Peyer's patch (tissue), 4 donors: ENCODE measurements around the gene NEMF. TPM values are rescaled to one million over a fixed set of nuclear protein-coding genes. Genes with fewer than 3 reads are reported as not detected.
A peak's percentile ranks its signal among the peaks of the same experiment; 100 is the strongest.
"Not testable (repeated sequence)": the region's sequence is repeated elsewhere in the genome, so short reads cannot be mapped to it uniquely, and the experiment has no call there.

Source experiments
- DNase-seq, 3 donors: peaks; one replicate each; pipeline ENCODE4 v3.0.0-alpha.2; 2017 to 2019
- H3K27ac ChIP-seq, 4 donors: fragments of 200-600 bp; sonication (generic); one replicate each; pipeline ENCODE4 v1.5.1; 2016 to 2019
- H3K27me3 ChIP-seq, 2 donors: fragments of 200-600 bp; sonication (generic); one replicate each; pipeline ENCODE4 v1.5.1; 2019
- H3K36me3 ChIP-seq, 3 donors: fragments of 200-600 bp; sonication (generic); one replicate each; pipeline ENCODE4 v1.5.1; 2016 to 2019
- H3K4me1 ChIP-seq, 4 donors: fragments of 200-600 bp; sonication (generic); one replicate each; pipeline ENCODE4 v1.5.1; 2016 to 2019
- H3K4me3 ChIP-seq, 4 donors: fragments of 200-600 bp; sonication (generic); 1 replicate in 3 of 4; 2 replicates in 1 of 4; pipeline ENCODE4 v1.5.1; 2016 to 2019; ENCODE audit warnings: mild to moderate bottlenecking in 1 of 4
- H3K9me3 ChIP-seq, 4 donors: fragments of 200-600 bp; sonication (generic); one replicate each; pipeline ENCODE4 v1.5.1; 2016 to 2019; ENCODE audit warnings: mild to moderate bottlenecking in 1 of 4
- CTCF ChIP-seq, 6 experiments: fragments of 450-650 bp in 4 of 6; fragments of 200-600 bp in 2 of 6; sonication (generic) in 1 of 6; IDR thresholded peaks; one replicate each; pipeline ENCODE4 v1.5.1; 2017 to 2019; ENCODE audit warnings: antibody characterized with exemption in 6 of 6, mild to moderate bottlenecking in 3 of 6, moderate library complexity in 1 of 6
- POLR2A ChIP-seq, 2 donors: fragments of 450-650 bp; IDR thresholded peaks; one replicate each; pipeline ENCODE4 v1.5.1; 2017; ENCODE audit warnings: antibody characterized with exemption in 2 of 2, mild to moderate bottlenecking in 2 of 2, moderate library complexity in 2 of 2
- total RNA-seq, 4 donors: library from RNA; depleted of rRNA; stranded (reverse); fragments of >200 nt; gene quantifications; one replicate each; pipeline ENCODE4 v1.1.0, GENCODE V29; 2016

Gene NEMF
- total RNA-seq, 4 donors from 2014 or later: 114 to 413 (median 145) TPM

- H3K36me3 ChIP-seq: no peaks in the 10 kb centered on the region
- peak overlapping the region; percentile 18 to 80 (median 64) for H3K27ac ChIP-seq
- no peaks in the 10 kb centered on the region for H3K9me3 ChIP-seq
- no peaks in the 10 kb centered on the region for H3K27me3 ChIP-seq
- TF ChIP-seq CTCF (IDR thresholded peaks at IDR 0.05): no peak
- peaks cover 0 to 7% (median 0%) of the 10 kb centered on the region in 4 donors for H3K4me1 ChIP-seq
- no peak overlapping the region for H3K4me3 ChIP-seq
- peak in 1 of 3 donors; percentile 62 for DNase-seq
Observed at GRCh38 chr14:49880267-49881064, 27.9 kb upstream of the NEMF start.

- peak; percentile 29 to 88 (median 70) for TF ChIP-seq CTCF (IDR thresholded peaks at IDR 0.05)
- TF ChIP-seq POLR2A (IDR thresholded peaks at IDR 0.05): peak in 1 of 2 donors; percentile 22
- DNase-seq: peak in 2 of 3 donors; percentile 60 to 76
Observed at GRCh38 chr14:49879646-49880204, 27.1 kb upstream of the NEMF start.

DNA sequence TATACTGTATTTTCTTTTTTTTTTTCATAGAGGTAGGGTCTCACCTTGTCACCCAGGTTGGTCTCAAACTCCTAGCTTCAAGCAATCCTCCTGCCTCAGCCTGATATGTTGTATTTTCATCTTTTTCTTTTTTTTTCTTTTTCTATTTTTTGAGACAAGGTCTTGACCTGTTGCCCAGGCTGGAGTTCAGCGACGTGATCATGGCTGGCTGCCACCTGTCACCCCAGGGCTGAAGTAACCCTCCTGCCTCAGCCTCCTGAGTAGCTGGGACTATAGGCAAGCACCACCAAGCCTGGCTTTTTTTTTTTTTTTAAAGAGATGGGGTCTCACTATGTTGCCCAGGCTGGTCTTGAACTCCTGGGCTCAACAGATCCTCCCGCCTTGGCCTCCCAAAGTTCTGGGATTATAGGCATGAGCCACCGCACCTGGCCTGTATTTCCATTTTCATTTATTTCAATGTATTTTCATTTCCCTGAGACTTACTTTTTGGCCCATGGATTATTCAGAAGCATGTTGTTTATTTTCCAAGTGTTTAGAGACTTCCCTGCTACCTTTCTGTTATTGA lies 24.1 kb upstream of the NEMF start:
- no peak for DNase-seq
- H3K4me1 ChIP-seq: peaks cover 0 to 7% (median 0%) of the 10 kb centered on the region in 4 donors
- H3K27ac ChIP-seq: no peak overlapping the region
- no peaks in the 10 kb centered on the region for H3K27me3 ChIP-seq
- H3K36me3 ChIP-seq: no peaks in the 10 kb centered on the region
- H3K9me3 ChIP-seq: no peaks in the 10 kb centered on the region
- TF ChIP-seq CTCF (IDR thresholded peaks at IDR 0.05) (no peak), POLR2A (IDR thresholded peaks at IDR 0.05) (no peak)
- no peak overlapping the region for H3K4me3 ChIP-seq

More at GRCh38 chr14:49879646-49880204, 27.1 kb upstream of the NEMF start:
- no peaks in the 10 kb centered on the region for H3K27me3 ChIP-seq
- H3K4me3 ChIP-seq: no peak overlapping the region
- peak overlapping the region; percentile 18 to 80 (median 64) for H3K27ac ChIP-seq
- peaks cover 0 to 7% (median 0%) of the 10 kb centered on the region in 4 donors for H3K4me1 ChIP-seq
- H3K36me3 ChIP-seq: no peaks in the 10 kb centered on the region
- H3K9me3 ChIP-seq: no peaks in the 10 kb centered on the region

DNA sequence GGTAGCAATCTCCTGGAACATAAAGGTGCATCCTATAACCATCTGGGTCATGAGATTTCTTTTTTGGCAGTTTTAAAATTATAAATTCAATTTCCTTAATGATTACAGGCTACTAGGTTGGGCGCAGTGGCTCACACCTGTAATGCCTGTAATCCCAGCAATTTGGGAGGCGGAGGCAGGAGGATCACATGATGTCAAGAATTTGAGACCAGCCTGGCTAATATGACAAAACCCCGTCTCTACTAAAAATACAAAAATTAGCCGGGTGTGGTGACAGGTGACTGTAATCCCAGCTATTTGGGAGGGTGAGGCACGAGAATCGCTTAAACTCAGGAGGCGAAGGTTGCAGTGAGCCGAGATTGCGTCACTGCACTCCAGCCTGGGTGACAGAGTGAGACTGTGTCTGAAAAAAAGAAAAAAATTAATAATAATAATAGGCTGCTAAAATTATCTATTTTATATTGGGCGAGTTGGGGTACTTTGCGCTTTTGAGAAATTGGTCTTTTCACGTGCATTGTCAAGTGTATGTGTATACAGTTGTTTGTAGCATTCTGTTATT lies 23.1 kb upstream of the NEMF start:
- Histone ChIP-seq H3K4me3 (no peak overlapping the region), H3K36me3 (no peaks in the 10 kb centered on the region), H3K4me1 (peaks cover 0 to 7% (median 0%) of the 10 kb centered on the region in 4 donors), H3K9me3 (no peaks in the 10 kb centered on the region), H3K27ac (no peak overlapping the region), H3K27me3 (no peaks in the 10 kb centered on the region)
- no peak for DNase-seq
- no peak for TF ChIP-seq CTCF (IDR thresholded peaks at IDR 0.05)
- TF ChIP-seq POLR2A (IDR thresholded peaks at IDR 0.05): no peak

DNA sequence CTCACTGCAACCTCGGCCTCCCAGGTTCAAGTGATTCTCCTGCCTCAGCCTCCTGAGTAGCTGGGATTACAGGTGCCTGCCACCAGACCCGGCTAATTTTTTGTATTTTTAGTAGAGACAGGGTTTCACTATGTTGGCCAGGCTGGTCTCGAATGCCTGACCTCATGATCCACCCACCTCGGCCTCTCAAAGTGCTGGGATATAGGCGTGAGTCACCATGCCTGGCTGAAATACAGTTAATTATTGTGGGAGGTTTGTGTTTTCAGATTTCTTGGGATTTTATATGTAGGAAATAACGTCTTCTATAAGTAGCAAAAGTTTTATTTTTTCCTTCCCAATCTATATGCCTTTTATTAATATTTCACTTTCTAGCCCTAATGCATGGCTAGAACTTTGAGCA lies 21.0 kb upstream of the NEMF start:
- not testable (repeated sequence) for H3K27me3 ChIP-seq, H3K27ac ChIP-seq, H3K36me3 ChIP-seq, H3K4me3 ChIP-seq, H3K9me3 ChIP-seq, H3K4me1 ChIP-seq, DNase-seq

GRCh38 chr14:49870908-49871307 lies 18.3 kb upstream of the NEMF start:
- H3K4me3 ChIP-seq: no peak overlapping the region
- no peaks in the 10 kb centered on the region for H3K9me3 ChIP-seq
- H3K4me1 ChIP-seq: peaks cover 0 to 6% (median 1%) of the 10 kb centered on the region in 4 donors
- TF ChIP-seq CTCF (IDR thresholded peaks at IDR 0.05) (no peak), POLR2A (IDR thresholded peaks at IDR 0.05) (no peak)
- no peak for DNase-seq
- H3K27ac ChIP-seq: no peak overlapping the region
- no peaks in the 10 kb centered on the region for H3K27me3 ChIP-seq
- H3K36me3 ChIP-seq: no peaks in the 10 kb centered on the region
